Mesendoderm (in vitro differentiated cells): ENCODE results near the gene ASCL4.

Experiments used
- DNase-seq: peaks from one replicate; pipeline ENCODE4 v3.0.0; 2013
- H2AK5ac ChIP-seq: 2 replicates; pipeline ENCODE4 v1.6.1; 2013; ENCODE audit warnings: low read length, inconsistent platforms
- H2BK120ac ChIP-seq: 2 replicates; pipeline ENCODE4 v1.6.1; 2013; ENCODE audit warnings: low read depth, mild to moderate bottlenecking, low read length, moderate library complexity, mixed read lengths
- H2BK15ac ChIP-seq: replicated peaks from 2 replicates; pipeline ENCODE4 v1.6.1; 2013; ENCODE audit warnings: low read depth, mild to moderate bottlenecking, moderate library complexity
- H2BK5ac ChIP-seq: 2 replicates; pipeline ENCODE4 v1.6.1; 2013; ENCODE audit warnings: low read length, inconsistent platforms
- H3K18ac ChIP-seq: 2 replicates; pipeline ENCODE4 v1.6.1; 2013; ENCODE audit warnings: mild to moderate bottlenecking, low read length, mixed read lengths
- H3K23ac ChIP-seq: one replicate; pipeline ENCODE4 v1.6.1; 2013; ENCODE audit warnings: low read length
- H3K27ac ChIP-seq: 2 replicates; pipeline ENCODE4 v1.5.1; 2013; ENCODE audit warnings: low read depth, mild to moderate bottlenecking, inconsistent platforms, low read length, moderate library complexity
- H3K27me3 ChIP-seq: 2 replicates; pipeline ENCODE4 v1.6.1; 2013; ENCODE audit warnings: low read length, control low read depth, mild to moderate bottlenecking, inconsistent platforms; ENCODE audit not compliant: insufficient read depth, poor library complexity
- H3K36me3 ChIP-seq: 2 replicates; pipeline ENCODE4 v1.6.1; 2013; ENCODE audit warnings: low read length, inconsistent platforms; ENCODE audit not compliant: control insufficient read depth, insufficient read depth
- H3K4ac ChIP-seq: one replicate; pipeline ENCODE4 v1.6.1; 2013; ENCODE audit warnings: low read depth, mild to moderate bottlenecking, low read length, moderate library complexity
- H3K4me1 ChIP-seq: 2 replicates; pipeline ENCODE4 v1.6.1; 2013; ENCODE audit warnings: low read depth, low read length, inconsistent platforms; ENCODE audit not compliant: control insufficient read depth
- H3K4me2 ChIP-seq: 2 replicates; pipeline ENCODE4 v1.6.1; 2013; ENCODE audit warnings: low read length
- H3K4me3 ChIP-seq: 2 replicates; pipeline ENCODE4 v1.5.1; 2013; ENCODE audit warnings: mild to moderate bottlenecking, low read length
- H3K56ac ChIP-seq: one replicate; pipeline ENCODE4 v1.6.1; 2013; ENCODE audit warnings: low read length
- H3K79me1 ChIP-seq: 2 replicates; pipeline ENCODE4 v1.6.1; 2013; ENCODE audit warnings: low read length, inconsistent platforms
- H3K79me2 ChIP-seq: 2 replicates; pipeline ENCODE4 v1.6.1; 2013; ENCODE audit warnings: mild to moderate bottlenecking, low read length; ENCODE audit not compliant: control insufficient read depth, insufficient read depth
- H3K9ac ChIP-seq: 2 replicates; pipeline ENCODE4 v1.6.1; 2013; ENCODE audit warnings: low read length, inconsistent platforms
- H4K5ac ChIP-seq: one replicate; pipeline ENCODE4 v1.6.1; 2013; ENCODE audit warnings: low read length
- H4K8ac ChIP-seq: one replicate; pipeline ENCODE4 v1.6.1; 2013; ENCODE audit warnings: low read depth, mild to moderate bottlenecking, control low read depth, low read length, moderate library complexity
- WGBS: extraction: QIAGEN DNeasy Blood & Tissue Kit; methylation state at CpG from one replicate; pipeline ENCODE4 v1.1.7; 2013; ENCODE audit warnings: low lambda C conversion rate, missing lambda C conversion rate; ENCODE audit not compliant: insufficient coverage; ENCODE audit errors: extremely low coverage; 5-methylcytosine and 5-hydroxymethylcytosine counted together

ASCL4 gene

GRCh38 chr12:107759410-107759809 lies 15.1 kb upstream of the ASCL4 start:
- H3K4ac ChIP-seq: no peak overlapping the region
- H3K79me2 ChIP-seq: peaks cover 20% of the 10 kb centered on the region
- WGBS: no CpG with 5 or more reads among the region's 3 CpGs
- H3K56ac ChIP-seq: peak overlapping the region; percentile 78
- H2BK5ac ChIP-seq: no peak overlapping the region
- peaks cover 13% of the 10 kb centered on the region for H3K79me1 ChIP-seq
- H3K9ac ChIP-seq: no peak overlapping the region
- H3K36me3 ChIP-seq: peaks cover 3% of the 10 kb centered on the region
- DNase-seq: peak; percentile 82
- H3K4me1 ChIP-seq: peaks cover 2% of the 10 kb centered on the region
- H2BK120ac ChIP-seq: no peak overlapping the region
- no peak overlapping the region for H3K4me3 ChIP-seq
- no peak overlapping the region for H3K27ac ChIP-seq
- no peak overlapping the region for H4K5ac ChIP-seq
- no peak overlapping the region for H3K23ac ChIP-seq
- no peak overlapping the region for H2AK5ac ChIP-seq
- no peak overlapping the region for H3K4me2 ChIP-seq
- H3K27me3 ChIP-seq: no peaks in the 10 kb centered on the region
- H4K8ac ChIP-seq: no peak overlapping the region
- no peak overlapping the region for H3K18ac ChIP-seq
- H2BK15ac ChIP-seq: no peak overlapping the region

- Histone ChIP-seq H3K27ac (peak overlapping the region; percentile 62), H3K18ac (peak overlapping the region; percentile 60), H2BK120ac (no peak overlapping the region), H3K27me3 (no peaks in the 10 kb centered on the region), H3K4me1 (peaks cover 2% of the 10 kb centered on the region), H3K79me2 (peaks cover 20% of the 10 kb centered on the region), H2BK5ac (no peak overlapping the region), H3K56ac (peak overlapping the region; percentile 91), H2BK15ac (no peak overlapping the region), H2AK5ac (no peak overlapping the region), H4K8ac (no peak overlapping the region), H3K9ac (peak overlapping the region; percentile 88), H3K4me2 (peak overlapping the region; percentile 97), H3K4ac (peak overlapping the region; percentile 63), H3K23ac (no peak overlapping the region), H3K36me3 (peaks cover 3% of the 10 kb centered on the region), H4K5ac (no peak overlapping the region), H3K4me3 (peak overlapping the region; percentile 87), H3K79me1 (peaks cover 13% of the 10 kb centered on the region)
- WGBS: no CpG with 5 or more reads among the region's 30 CpGs
- peak; percentile 56 for DNase-seq
Measured at GRCh38 chr12:107760207-107760808, 14.2 kb upstream of the ASCL4 start.

- Histone ChIP-seq H3K79me1 (peaks cover 13% of the 10 kb centered on the region), H2AK5ac (no peak within 1 kb of the TSS), H3K4me3 (peak within 1 kb of the TSS; percentile 87), H3K36me3 (peaks cover 3% of the 10 kb centered on the region), H3K9ac (peak within 1 kb of the TSS; percentile 88), H3K27me3 (no peaks in the 10 kb centered on the region), H3K27ac (peak within 1 kb of the TSS; percentile 62), H3K4me1 (peaks cover 2% of the 10 kb centered on the region), H2BK120ac (no peak within 1 kb of the TSS), H3K4me2 (peak within 1 kb of the TSS; percentile 99), H4K8ac (no peak within 1 kb of the TSS), H3K4ac (peak within 1 kb of the TSS; percentile 63), H3K18ac (peak within 1 kb of the TSS; percentile 60), H2BK5ac (no peak within 1 kb of the TSS), H3K56ac (peak within 1 kb of the TSS; percentile 91), H2BK15ac (no peak within 1 kb of the TSS), H4K5ac (peak within 1 kb of the TSS; percentile 23), H3K23ac (no peak within 1 kb of the TSS), H3K79me2 (peaks cover 20% of the 10 kb centered on the region)
- peak; percentile 97 for DNase-seq
- no CpG with 5 or more reads among the region's 83 CpGs for WGBS
Measured at GRCh38 chr12:107760809-107761501, 13.5 kb upstream of the ASCL4 start, which contains the start of gene PRDM4. TSS of gene PRDM4 (minus strand) at chr12:107761137. CDS start at chr12:107760515, 622 bp downstream.

GRCh38 chr12:107761502-107761904 lies 13.0 kb upstream of the ASCL4 start:
- no peak overlapping the region for H3K4ac ChIP-seq
- H3K23ac ChIP-seq: no peak overlapping the region
- peaks cover 2% of the 10 kb centered on the region for H3K4me1 ChIP-seq
- H4K5ac ChIP-seq: peak overlapping the region; percentile 23
- H3K4me3 ChIP-seq: peak overlapping the region; percentile 36
- H2BK120ac ChIP-seq: no peak overlapping the region
- no peak overlapping the region for H2BK5ac ChIP-seq
- DNase-seq: peak; percentile 52
- WGBS: no CpG with 5 or more reads among the region's 12 CpGs
- H4K8ac ChIP-seq: no peak overlapping the region
- peak overlapping the region; percentile 84 for H3K56ac ChIP-seq
- H3K79me1 ChIP-seq: peaks cover 13% of the 10 kb centered on the region
- peaks cover 20% of the 10 kb centered on the region for H3K79me2 ChIP-seq
- no peaks in the 10 kb centered on the region for H3K27me3 ChIP-seq
- H3K9ac ChIP-seq: peak overlapping the region; percentile 68
- H3K18ac ChIP-seq: no peak overlapping the region
- H2BK15ac ChIP-seq: no peak overlapping the region
- H3K4me2 ChIP-seq: peak overlapping the region; percentile 99
- H3K36me3 ChIP-seq: peaks cover 2% of the 10 kb centered on the region
- no peak overlapping the region for H3K27ac ChIP-seq
- H2AK5ac ChIP-seq: no peak overlapping the region

- no CpG with 5 or more reads among the region's 1 CpG for WGBS
- Histone ChIP-seq H3K79me2 (peaks cover 20% of the 10 kb centered on the region), H2BK120ac (no peak overlapping the region), H3K27me3 (no peaks in the 10 kb centered on the region), H3K79me1 (peaks cover 13% of the 10 kb centered on the region), H4K8ac (no peak overlapping the region), H4K5ac (no peak overlapping the region), H3K4me2 (no peak overlapping the region), H3K56ac (no peak overlapping the region), H2BK15ac (no peak overlapping the region), H3K23ac (no peak overlapping the region), H3K36me3 (no peaks in the 10 kb centered on the region), H3K4ac (no peak overlapping the region), H3K4me3 (no peak overlapping the region), H3K4me1 (peaks cover 2% of the 10 kb centered on the region), H3K9ac (no peak overlapping the region), H2AK5ac (no peak overlapping the region), H3K27ac (no peak overlapping the region), H3K18ac (no peak overlapping the region), H2BK5ac (no peak overlapping the region)
- DNase-seq: no peak
Measured at GRCh38 chr12:107762874-107763273, 11.6 kb upstream of the ASCL4 start.
